ENCODE measurements around the gene CLEC9A. TPM values are rescaled to one million over a fixed set of nuclear protein-coding genes. Genes with fewer than 3 reads are reported as not detected.

CLEC9A gene
- total and polyA plus RNA-seq, 2 experiments from 2014 or later = not detected

DNA sequence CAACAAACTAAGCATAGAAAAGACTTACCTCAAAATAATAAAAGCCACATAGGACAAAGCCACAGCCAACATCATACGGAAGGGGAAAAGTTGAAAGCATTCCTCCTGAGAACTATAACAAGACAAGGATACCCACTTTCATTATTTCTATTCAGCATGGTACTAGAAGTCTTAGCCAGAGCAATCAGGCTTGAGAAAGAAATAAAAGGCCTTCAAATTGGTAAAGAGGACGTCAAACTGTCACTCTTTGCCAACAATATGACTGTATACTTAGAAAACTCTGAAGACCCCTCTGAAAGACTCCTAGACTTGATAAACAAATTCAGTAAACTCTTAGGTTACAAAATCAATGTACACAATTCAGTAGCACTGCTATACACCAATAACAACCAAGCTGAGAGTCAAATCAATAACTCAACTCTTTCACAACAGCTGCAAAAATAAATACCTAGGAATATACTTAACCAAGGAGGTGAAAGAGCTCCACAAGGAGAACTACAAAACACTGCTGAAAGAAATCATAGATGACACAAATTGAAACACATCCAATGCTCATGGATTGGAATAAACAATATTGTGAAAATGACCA lies 79.9 kb downstream of the CLEC9A start:
- no peak overlapping the region for H3K4me3 ChIP-seq
- Mint-ChIP-seq H3K4me3 (no peak overlapping the region), H3K36me3 (ENCODE audit: low read depth) (no peaks in the 10 kb centered on the region; the same call in 2 of the 3 replicates), H3K27ac (no peak overlapping the region), H3K27me3 (ENCODE audit: insufficient read depth, low read depth, poor library complexity) (peaks cover 4% of the 10 kb centered on the region), H3K9me3 (peaks cover 17% of the 10 kb centered on the region), H3K4me1 (no peaks in the 10 kb centered on the region)
- no peaks in the 10 kb centered on the region for H3K27me3 ChIP-seq (ENCODE audit: insufficient read depth)
- TF ChIP-seq ZNF462 (CRISPR knock-in tag; IDR thresholded peaks at IDR 0.05) (no peak), ETS1 (IDR thresholded peaks at IDR 0.05) (no peak), EZH2phosphoT487 (IDR thresholded peaks at IDR 0.05; ENCODE audit: unreplicated experiment) (no peak), ZNF114 (CRISPR knock-in tag; IDR thresholded peaks at IDR 0.05) (no peak), CREB1 (CRISPR knock-in tag; IDR thresholded peaks at IDR 0.05; ENCODE audit: low read depth) (no peak), NANOG (IDR thresholded peaks at IDR 0.05; ENCODE audit: borderline replicate concordance) (no peak), JUNB (IDR thresholded peaks at IDR 0.05; ENCODE audit: unreplicated experiment) (no peak), ZNF331 (CRISPR knock-in tag; IDR thresholded peaks at IDR 0.05; ENCODE audit: low read depth) (no peak), POLR2AphosphoS5 (IDR thresholded peaks at IDR 0.05; ENCODE audit: low read depth) (no peak), CTCF (conservative IDR thresholded peaks at IDR 0.05; ENCODE audit: low read depth in 2 of 2) (no peak), EZH2 (IDR thresholded peaks at IDR 0.05; ENCODE audit: low read depth, unreplicated experiment) (no peak), STAT1 (IDR thresholded peaks at IDR 0.05; ENCODE audit: unreplicated experiment) (no peak)
- TF ChIP-seq, protein P1, sequence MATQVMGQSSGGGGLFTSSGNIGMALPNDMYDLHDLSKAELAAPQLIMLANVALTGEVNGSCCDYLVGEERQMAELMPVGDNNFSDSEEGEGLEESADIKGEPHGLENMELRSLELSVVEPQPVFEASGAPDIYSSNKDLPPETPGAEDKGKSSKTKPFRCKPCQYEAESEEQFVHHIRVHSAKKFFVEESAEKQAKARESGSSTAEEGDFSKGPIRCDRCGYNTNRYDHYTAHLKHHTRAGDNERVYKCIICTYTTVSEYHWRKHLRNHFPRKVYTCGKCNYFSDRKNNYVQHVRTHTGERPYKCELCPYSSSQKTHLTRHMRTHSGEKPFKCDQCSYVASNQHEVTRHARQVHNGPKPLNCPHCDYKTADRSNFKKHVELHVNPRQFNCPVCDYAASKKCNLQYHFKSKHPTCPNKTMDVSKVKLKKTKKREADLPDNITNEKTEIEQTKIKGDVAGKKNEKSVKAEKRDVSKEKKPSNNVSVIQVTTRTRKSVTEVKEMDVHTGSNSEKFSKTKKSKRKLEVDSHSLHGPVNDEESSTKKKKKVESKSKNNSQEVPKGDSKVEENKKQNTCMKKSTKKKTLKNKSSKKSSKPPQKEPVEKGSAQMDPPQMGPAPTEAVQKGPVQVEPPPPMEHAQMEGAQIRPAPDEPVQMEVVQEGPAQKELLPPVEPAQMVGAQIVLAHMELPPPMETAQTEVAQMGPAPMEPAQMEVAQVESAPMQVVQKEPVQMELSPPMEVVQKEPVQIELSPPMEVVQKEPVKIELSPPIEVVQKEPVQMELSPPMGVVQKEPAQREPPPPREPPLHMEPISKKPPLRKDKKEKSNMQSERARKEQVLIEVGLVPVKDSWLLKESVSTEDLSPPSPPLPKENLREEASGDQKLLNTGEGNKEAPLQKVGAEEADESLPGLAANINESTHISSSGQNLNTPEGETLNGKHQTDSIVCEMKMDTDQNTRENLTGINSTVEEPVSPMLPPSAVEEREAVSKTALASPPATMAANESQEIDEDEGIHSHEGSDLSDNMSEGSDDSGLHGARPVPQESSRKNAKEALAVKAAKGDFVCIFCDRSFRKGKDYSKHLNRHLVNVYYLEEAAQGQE (IDR thresholded peaks at IDR 0.05; ENCODE audit: unreplicated experiment) = no peak
- H3K4me2 ChIP-seq = no peak overlapping the region
- no peak for ATAC-seq
- H3F3A ChIP-seq (replicated peaks; ENCODE audit: low read depth) = no peaks in the 10 kb centered on the region
- DNase-seq (ENCODE audit: low spot score) = no peak
- H3K9me2 ChIP-seq (ENCODE audit: insufficient read depth) = no peaks in the 10 kb centered on the region
- no peaks in the 10 kb centered on the region for H3K79me2 ChIP-seq (replicated peaks; ENCODE audit: insufficient read depth)
- no peak overlapping the region for H3K27ac ChIP-seq (ENCODE audit: low read depth)
- H4K20me1 ChIP-seq (replicated peaks; ENCODE audit: insufficient read depth) = no peaks in the 10 kb centered on the region
- H3K4me1 ChIP-seq (ENCODE audit: insufficient read depth) = no peaks in the 10 kb centered on the region
- no peaks in the 10 kb centered on the region for H3K36me3 ChIP-seq (ENCODE audit: insufficient read depth)
- no peak overlapping the region for H2AFZ ChIP-seq
